Measurements from ENCODE around the gene KRT78.

Gene KRT78

DNA sequence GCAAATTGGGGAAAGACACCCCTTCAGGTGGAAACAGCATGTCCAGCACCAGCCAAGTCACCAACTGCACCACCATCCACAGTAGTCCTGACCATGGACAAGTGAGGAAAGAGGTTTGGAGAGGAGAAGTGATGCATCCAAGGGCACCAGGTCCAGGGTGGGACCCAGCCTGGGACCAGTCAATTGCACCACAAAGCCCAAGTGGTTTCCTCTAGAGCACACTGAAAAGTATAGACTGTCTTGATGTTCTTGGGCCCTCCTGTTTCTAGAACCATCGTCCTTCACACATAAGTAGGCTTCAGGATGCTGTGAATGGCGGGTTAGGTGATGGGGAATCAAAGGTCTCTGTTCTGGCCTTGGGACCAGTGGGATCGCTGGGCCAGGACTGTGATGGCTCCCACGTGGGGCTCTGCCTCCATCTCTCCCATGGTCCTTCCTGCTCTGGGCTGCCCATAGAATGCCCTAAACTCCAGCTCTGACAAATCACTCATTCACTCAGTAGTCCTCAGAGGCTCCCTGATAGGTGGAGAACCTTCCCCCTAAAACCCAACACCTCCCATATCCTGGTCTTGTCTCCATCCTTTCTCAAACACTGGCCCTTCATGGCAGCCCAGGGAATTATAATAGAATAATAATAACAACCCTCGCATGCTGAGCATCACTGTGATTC lies 23.9 kb downstream of the KRT78 start:
- TF ChIP-seq CTCF (conservative IDR thresholded peaks at IDR 0.05), result no peak
- no peak overlapping the region for H3K27ac ChIP-seq

GRCh38 chr12:52823761-52824450 lies 24.9 kb downstream of the KRT78 start:
- H3K27ac ChIP-seq, result no peak overlapping the region
- TF ChIP-seq CTCF (conservative IDR thresholded peaks at IDR 0.05), result no peak

GRCh38 chr12:52822771-52823510 lies 25.9 kb downstream of the KRT78 start:
- TF ChIP-seq CTCF (conservative IDR thresholded peaks at IDR 0.05), result no peak
- no peak overlapping the region for H3K27ac ChIP-seq

GRCh38 chr12:52821826-52822660 lies 26.8 kb downstream of the KRT78 start:
- no peak for TF ChIP-seq CTCF (conservative IDR thresholded peaks at IDR 0.05)
- no peak overlapping the region for H3K27ac ChIP-seq

- no peak overlapping the region for H3K27ac ChIP-seq
- TF ChIP-seq CTCF (conservative IDR thresholded peaks at IDR 0.05), result no peak
Measured at GRCh38 chr12:52821071-52821730, 27.6 kb downstream of the KRT78 start.

DNA sequence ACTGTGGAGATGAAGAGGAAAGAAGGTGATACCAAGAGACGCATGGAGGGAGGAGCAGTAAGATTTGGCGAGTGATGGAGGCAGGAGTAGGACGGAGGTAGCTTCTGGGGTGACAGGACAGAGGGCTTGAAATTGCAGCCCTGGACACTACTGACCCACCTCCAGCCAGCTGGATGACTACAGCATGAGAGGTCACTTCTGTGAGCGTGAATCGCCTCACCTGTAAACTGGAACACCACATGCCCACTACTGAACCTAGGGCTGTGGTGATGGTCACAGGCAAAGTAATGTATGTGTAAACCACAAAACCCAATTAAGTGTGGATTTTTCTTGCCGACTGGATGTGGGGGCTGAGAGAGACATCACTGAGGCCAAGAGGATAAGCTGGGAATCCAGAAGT lies 28.3 kb downstream of the KRT78 start:
- TF ChIP-seq CTCF (conservative IDR thresholded peaks at IDR 0.05), result no peak
- no peak overlapping the region for H3K27ac ChIP-seq
